LNCaP clone FGC (cell line): ENCODE data around the gene DENND4A.
A peak's percentile ranks its signal among the peaks of the same experiment; 100 is the strongest.
"Not testable (repeated sequence)": the region's sequence is repeated elsewhere in the genome, so short reads cannot be mapped to it uniquely, and the experiment has no call there.

Experiments
- DNase-seq: peaks from one replicate; pipeline ENCODE4 v3.0.0-alpha.2; 2011; ENCODE audit warnings: low read depth
- H3K4me3 ChIP-seq: 2 replicates; pipeline ENCODE4 v1.5.1; 2011; ENCODE audit warnings: mild to moderate bottlenecking, low read depth, low read length, control low read depth
- CTCF ChIP-seq: IDR thresholded peaks from 2 replicates; pipeline ENCODE4 v1.5.1; 2012; ENCODE audit warnings: mild to moderate bottlenecking; ENCODE audit not compliant: control insufficient read depth, insufficient read depth; ENCODE audit errors: extremely low read depth

The DENND4A gene

GRCh38 chr15:65618560-65619109 is 173.5 kb downstream of the DENND4A start:
- DNase-seq = no peak
- no peak for TF ChIP-seq CTCF
- no peak overlapping the region for H3K4me3 ChIP-seq

- DNase-seq, H3K4me3 ChIP-seq: not testable (repeated sequence)
These were observed 176.2 kb downstream of the DENND4A start for GRCh38 chr15:65615887-65616286.

GRCh38 chr15:65612949-65613744 is 178.9 kb downstream of the DENND4A start:
- DNase-seq = no peak
- no peak for TF ChIP-seq CTCF
- no peak overlapping the region for H3K4me3 ChIP-seq

GRCh38 chr15:65612616-65612946 is 179.5 kb downstream of the DENND4A start:
- TF ChIP-seq CTCF = no peak
- no peak for DNase-seq
- H3K4me3 ChIP-seq = no peak overlapping the region

- H3K4me3 ChIP-seq = peak overlapping the region; percentile 94
- DNase-seq = no peak
- TF ChIP-seq CTCF = no peak
These were observed 180.0 kb downstream of the DENND4A start for GRCh38 chr15:65611888-65612615.

- peak; percentile 89 for DNase-seq
- H3K4me3 ChIP-seq = peak within 1 kb of the TSS; percentile 94
- peak; percentile 81 for TF ChIP-seq CTCF
These were observed 181.0 kb downstream of the DENND4A start, which contains the start of gene INTS14 for GRCh38 chr15:65610871-65611718. TSS of gene INTS14 (minus strand) at chr15:65611131. CDS start at chr15:65607380, 3,751 bp downstream.
